GM12878 (cell line): ENCODE results near the gene NCF2. TPM values are rescaled to one million over a fixed set of nuclear protein-coding genes. Genes with fewer than 3 reads are reported as not detected.
A peak's percentile ranks its signal among the peaks of the same experiment; 100 is the strongest.

ENCODE experiments used
- ATAC-seq: fragments of 200-7000 bp; cut with Tn5 transposase; 3 replicates; pipeline ENCODE4 v1.9.1; 2020; ENCODE audit warnings: mild to moderate bottlenecking, moderate library complexity
- BruUV-seq: library from RNA; stranded (reverse); fragments of 400-500 nt; replicated peaks from 2 replicates; lab custom pipeline; 2021; lab: Mats Ljungman, UMichigan
- CTCF ChIA-PET: fragments of 300-600 bp; sonication (Branson Sonifier 250); formaldehyde crosslinking; extraction: SDS; loops from one replicate; lab custom pipeline; 2021; ENCODE audit warnings: inconsistent platforms; lab: Yijun Ruan, JAX
- POLR2A ChIA-PET: fragments of 350-600 bp; formaldehyde crosslinking; extraction: SDS; loops from one replicate; lab custom pipeline; 2021; ENCODE audit warnings: inconsistent platforms; lab: Charles Lee
- RAD21 ChIA-PET: fragments of 300-600 bp; sonication (Branson Sonifier 250); formaldehyde crosslinking; loops from one replicate; lab custom pipeline; 2023; ENCODE audit warnings: antibody characterized with exemption; ENCODE audit not compliant: unreplicated experiment; lab: Charles Lee
- SMC1A ChIA-PET: fragments of 300-600 bp; sonication (Branson Sonifier 250); formaldehyde crosslinking; loops from one replicate; lab custom pipeline; 2023; ENCODE audit not compliant: unreplicated experiment, uncharacterized antibody; lab: Charles Lee
- DNase-seq: peaks from one replicate; pipeline ENCODE4 v3.0.0-alpha.2; 2011; ENCODE audit warnings: low read depth, low spot score
- FAIRE-seq: peaks from 3 replicates; lab custom pipeline; 2011; peaks lifted over from hg19 to GRCh38; lab: Jason Lieb, UNC
- H2AFZ ChIP-seq: 2 replicates; pipeline ENCODE4 v1.6.0; 2011; ENCODE audit warnings: low read depth, low read length, control low read depth; ENCODE audit not compliant: control insufficient read depth
- H3K27ac ChIP-seq: 2 replicates; pipeline ENCODE4 v1.5.1; 2011; ENCODE audit warnings: control low read depth; ENCODE audit not compliant: control insufficient read depth, insufficient read depth
- H3K27me3 ChIP-seq, 2 experiments: replicated peaks in 1 of 2; 2 replicates each; pipeline versions ENCODE4 v1.6.0 to v1.6.1; 2011; ENCODE audit warnings: low read length in 1 of 2; ENCODE audit not compliant: control insufficient read depth in 2 of 2, insufficient read depth in 2 of 2
- H3K36me3 ChIP-seq, 2 experiments: 2 replicates each; pipeline ENCODE4 v1.5.1; 2011; ENCODE audit warnings: low read length in 1 of 2; ENCODE audit not compliant: control insufficient read depth in 2 of 2, insufficient read depth in 2 of 2
- H3K4me1 ChIP-seq: 2 replicates; pipeline ENCODE4 v1.6.1; 2011; ENCODE audit warnings: mild to moderate bottlenecking, low read length, moderate library complexity, mixed read lengths; ENCODE audit not compliant: control insufficient read depth, insufficient read depth
- H3K4me2 ChIP-seq: 2 replicates; pipeline ENCODE4 v1.6.0; 2011; ENCODE audit warnings: control low read depth; ENCODE audit not compliant: control insufficient read depth, insufficient read depth
- H3K4me3 ChIP-seq: fragments of 200-600 bp; sonication (generic); 2 replicates; pipeline ENCODE4 v1.5.1; 2016
- H3K79me2 ChIP-seq: 2 replicates; pipeline ENCODE4 v1.6.0; 2011; ENCODE audit warnings: low read length; ENCODE audit not compliant: control insufficient read depth, insufficient read depth
- H3K9ac ChIP-seq: 2 replicates; pipeline ENCODE4 v1.8.0; 2011; ENCODE audit warnings: low read length, control low read depth, mixed read lengths; ENCODE audit not compliant: control insufficient read depth, insufficient read depth
- H3K9me3 ChIP-seq: replicated peaks from 3 replicates; pipeline ENCODE4 v1.5.1; 2011; ENCODE audit warnings: mild to moderate bottlenecking, low read length; ENCODE audit not compliant: control insufficient read depth, insufficient read depth
- H4K20me1 ChIP-seq: 2 replicates; pipeline ENCODE4 v1.6.0; 2011; ENCODE audit not compliant: control insufficient read depth, insufficient read depth
- ATF7 ChIP-seq: fragments of 450-650 bp; IDR thresholded peaks from 2 replicates; pipeline ENCODE4 v1.6.1; 2016; ENCODE audit warnings: low read depth, mild to moderate bottlenecking
- CHD2 ChIP-seq: IDR thresholded peaks from 2 replicates; pipeline ENCODE4 v1.6.1; 2011; ENCODE audit warnings: low read depth, low read length, improper control_type of control experiment, borderline replicate concordance
- EED ChIP-seq: sonication (generic); IDR thresholded peaks from 2 replicates; pipeline ENCODE4 v1.6.1; 2016; ENCODE audit warnings: antibody characterized with exemption, low read depth
- ESRRA ChIP-seq: IDR thresholded peaks from 2 replicates; pipeline ENCODE4 v1.6.1; 2012; ENCODE audit warnings: mild to moderate bottlenecking, low read length, improper control_type of control experiment
- GATAD2B ChIP-seq: fragments of 450-650 bp; conservative IDR thresholded peaks from 2 replicates; pipeline ENCODE4 v1.6.1; 2017; ENCODE audit warnings: low read depth, mild to moderate bottlenecking, moderate library complexity
- HDAC6 ChIP-seq: fragments of 200-600 bp; sonication (generic); IDR thresholded peaks from one replicate; pipeline ENCODE4 v1.8.0; 2017; ENCODE audit warnings: antibody characterized with exemption; ENCODE audit not compliant: unreplicated experiment
- JUND ChIP-seq: IDR thresholded peaks from 2 replicates; pipeline ENCODE4 v1.6.1; 2012; ENCODE audit warnings: low read depth, mild to moderate bottlenecking, low read length, improper control_type of control experiment, moderate library complexity
- MEF2A ChIP-seq: IDR thresholded peaks from 2 replicates; pipeline ENCODE4 v1.6.1; 2011; ENCODE audit warnings: low read depth, mild to moderate bottlenecking, low read length, moderate library complexity; ENCODE audit not compliant: insufficient read depth
- MYB ChIP-seq: fragments of 150-350 bp; IDR thresholded peaks from 2 replicates; pipeline ENCODE4 v1.6.1; 2014; ENCODE audit warnings: mild to moderate bottlenecking, low read depth, low read length, borderline replicate concordance
- PBX3 ChIP-seq: IDR thresholded peaks from 2 replicates; pipeline ENCODE4 v1.6.1; 2011; ENCODE audit warnings: mild to moderate bottlenecking, low read depth, low read length, moderate library complexity; ENCODE audit not compliant: insufficient replicate concordance
- POLR2A ChIP-seq: IDR thresholded peaks from 2 replicates; pipeline ENCODE4 v1.6.1; 2011; ENCODE audit warnings: low read depth, mild to moderate bottlenecking, low read length
- POLR2AphosphoS2 ChIP-seq: IDR thresholded peaks from 2 replicates; pipeline ENCODE4 v1.6.1; 2011; ENCODE audit warnings: low read depth, mild to moderate bottlenecking, low read length, improper control_type of control experiment, moderate library complexity
- SIN3A ChIP-seq: IDR thresholded peaks from 2 replicates; pipeline ENCODE4 v1.6.1; 2012; ENCODE audit warnings: low read depth, low read length, improper control_type of control experiment
- SREBF2 ChIP-seq: IDR thresholded peaks from 2 replicates; pipeline ENCODE4 v1.6.1; 2012; ENCODE audit warnings: mild to moderate bottlenecking, low read length
- SRF ChIP-seq, 2 experiments: IDR thresholded peaks; 2 replicates each; pipeline ENCODE4 v1.6.1; 2011; ENCODE audit warnings: low read depth in 2 of 2, low read length in 2 of 2, mild to moderate bottlenecking in 1 of 2, moderate library complexity in 1 of 2
- TBL1XR1 ChIP-seq: IDR thresholded peaks from 2 replicates; pipeline ENCODE4 v1.6.1; 2012; ENCODE audit warnings: low read depth, low read length, improper control_type of control experiment
- TCF7 ChIP-seq: IDR thresholded peaks from 2 replicates; pipeline ENCODE4 v1.6.1; 2014; ENCODE audit warnings: antibody characterized with exemption, borderline replicate concordance
- ZNF217 ChIP-seq: fragments of 450-650 bp; IDR thresholded peaks from 2 replicates; pipeline ENCODE4 v1.6.1; 2017; ENCODE audit warnings: antibody characterized with exemption, mild to moderate bottlenecking
- ZNF274 ChIP-seq: IDR thresholded peaks from one replicate; pipeline ENCODE4 v1.8.0; 2011; ENCODE audit not compliant: insufficient read length, insufficient read depth
- WGBS: methylation state at CpG from one replicate; pipeline ENCODE4 v1.1.6; 2016; ENCODE audit warnings: low lambda C conversion rate; ENCODE audit not compliant: insufficient replicate concordance, insufficient coverage; ENCODE audit errors: missing lambda C conversion rate; 5-methylcytosine and 5-hydroxymethylcytosine counted together
- in situ Hi-C: fragments of 300-500 bp; cut with MboI; formaldehyde crosslinking; loops from 9 replicates; pipeline ENCODE4 v1.14.3; 2018; ENCODE audit warnings: mixed read lengths
- intact Hi-C: fragments of 100-400 bp; cut with micrococcal nuclease; formaldehyde crosslinking; loops from one replicate; pipeline ENCODE4 v1.14.2; 2022; ENCODE audit not compliant: unreplicated experiment
- polyA plus RNA-seq, 11 experiments: library from polyadenylated mRNA; depleted of rRNA in 4 of 11; unstranded in 6 of 11; stranded (reverse) in 5 of 11; fragments of >200 nt; fragmentation: Nextera tagmentation in 4 of 11; fragmentation: Illumina TruSeq in 1 of 11; extraction: Ambion mirVana in 4 of 11; extraction: Trizol in 1 of 11; gene quantifications; 1 replicate in 1 of 11; 2 replicates in 10 of 11; pipeline versions ENCODE4 v1.2.1 to v1.2.3, GENCODE V29; 2011 to 2016; ENCODE audit warnings: inconsistent platforms in 2 of 11, missing spikeins in 2 of 11, low read depth in 1 of 11
- total RNA-seq, 4 experiments: library from RNA; depleted of rRNA in 3 of 4; stranded (reverse); fragments of >200 nt in 3 of 4; fragmentation: Illumina TruSeq in 1 of 4; extraction: Trizol in 1 of 4; gene quantifications; 2 replicates each; pipeline versions ENCODE4 v1.2.1 to v1.2.3, GENCODE V29; 2013 to 2021
- TF ChIP-seq, protein P1 (sequence below): fragments of 450-650 bp; formaldehyde crosslinking; IDR thresholded peaks from 2 replicates; pipeline ENCODE4 v1.5.0; 2022; ENCODE audit warnings: mild to moderate bottlenecking, missing genetic modification characterization

Gene NCF2
- total and polyA plus RNA-seq, 10 of the 15 experiments (the other 5 are each of a cell fraction or from before 2014, with no cell fraction given), result 31.4 to 256 (median 77.1) TPM

DNA sequence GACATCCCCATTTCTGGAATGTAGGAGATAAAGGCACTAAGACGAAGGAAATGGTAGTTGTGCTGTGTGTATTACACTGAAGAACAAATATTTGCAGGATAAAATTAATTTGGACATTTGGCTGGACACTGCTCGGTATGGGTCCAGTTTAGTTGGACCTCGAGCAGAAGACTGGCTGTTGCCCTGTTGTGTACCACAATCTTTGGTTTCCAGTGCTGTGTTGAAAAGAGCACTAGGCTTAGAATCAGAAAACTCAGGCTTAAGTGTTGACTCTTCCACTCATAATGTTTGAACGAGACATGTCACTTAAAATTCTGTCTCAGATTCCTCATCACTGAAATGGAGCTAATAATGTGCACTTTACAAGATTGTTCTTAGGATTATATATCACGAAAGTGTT, 46.5 kb upstream of the NCF2 start:
- no peaks in the 10 kb centered on the region for H3K9me3 ChIP-seq
- WGBS, result 50% methylated on average over 5 of the region's 5 CpGs
- ChIA-PET POLR2A (interaction anchor here (1.0 to 1.5 kb wide), 4 partner anchors 8 to 48 kb away, joined by 4 to 6 read pairs (median 5); no protein-coding TSS in a partner anchor), RAD21 (interaction anchor here (0.7 to 2.3 kb wide), 5 partner anchors 10 to 29 kb away, joined by 3 to 14 read pairs (median 6); partner anchors contain the start of gene APOBEC4), CTCF (interaction anchor here (0.8 to 1.7 kb wide), 2 partner anchors 10 to 18 kb away, joined by 3 to 9 read pairs; no protein-coding TSS in a partner anchor), SMC1A (interaction anchor here (1.2 to 2.4 kb wide), 6 partner anchors 10 to 48 kb away, joined by 3 to 25 read pairs (median 6); partner anchors contain the start of gene APOBEC4)
- no peak for ATAC-seq
- H3K79me2 ChIP-seq, result peaks cover 48% of the 10 kb centered on the region
- H3K4me2 ChIP-seq, result peak overlapping the region; percentile 98
- H4K20me1 ChIP-seq, result no peaks in the 10 kb centered on the region
- in situ Hi-C loops (no loop called here), intact Hi-C loops (loop anchor here (5.0 kb wide), 1 partner anchor 276 kb away; no protein-coding TSS in a partner anchor)
- H3K4me3 ChIP-seq, result peak overlapping the region; percentile 93
- H3K9ac ChIP-seq, result 0 out of 2 replicates have a peak overlapping the region, but pooled peaks have one; percentile 66
- H2AFZ ChIP-seq, result peak overlapping the region; percentile 6
- BruUV-seq, result TSS peak; percentile 68
- peak overlapping the region; percentile 43; the same call in 1 of the 2 replicates for H3K27ac ChIP-seq
- no peaks in the 10 kb centered on the region for H3K27me3 ChIP-seq
- DNase-seq, result no peak
- no peaks in the 10 kb centered on the region for H3K36me3 ChIP-seq
- 0 out of 2 replicates have a peak, but pooled peaks cover 3% of the 10 kb centered on the region for H3K4me1 ChIP-seq
- no peak for TF ChIP-seq POLR2A
- no peak for TF ChIP-seq TBL1XR1
- no peak for TF ChIP-seq ESRRA
- TF ChIP-seq POLR2AphosphoS2, result no peak
- no peak for TF ChIP-seq SIN3A
- no peak for TF ChIP-seq TCF7
- no peak for TF ChIP-seq GATAD2B
- TF ChIP-seq JUND, result no peak
- no peak for TF ChIP-seq SRF (IDR thresholded peaks at IDR 0.05; ENCODE audit: low read depth in 2 of 2, low read length in 2 of 2)
- TF ChIP-seq MYB, result no peak
- no peak for TF ChIP-seq ZNF274
- TF ChIP-seq MEF2A, result no peak
- TF ChIP-seq SREBF2, result no peak
- TF ChIP-seq HDAC6, result no peak
- TF ChIP-seq PBX3, result no peak
- no peak for TF ChIP-seq EED
- TF ChIP-seq ATF7, result no peak
- TF ChIP-seq ZNF217, result no peak
- no peak for TF ChIP-seq CHD2
- TF ChIP-seq, protein P1, sequence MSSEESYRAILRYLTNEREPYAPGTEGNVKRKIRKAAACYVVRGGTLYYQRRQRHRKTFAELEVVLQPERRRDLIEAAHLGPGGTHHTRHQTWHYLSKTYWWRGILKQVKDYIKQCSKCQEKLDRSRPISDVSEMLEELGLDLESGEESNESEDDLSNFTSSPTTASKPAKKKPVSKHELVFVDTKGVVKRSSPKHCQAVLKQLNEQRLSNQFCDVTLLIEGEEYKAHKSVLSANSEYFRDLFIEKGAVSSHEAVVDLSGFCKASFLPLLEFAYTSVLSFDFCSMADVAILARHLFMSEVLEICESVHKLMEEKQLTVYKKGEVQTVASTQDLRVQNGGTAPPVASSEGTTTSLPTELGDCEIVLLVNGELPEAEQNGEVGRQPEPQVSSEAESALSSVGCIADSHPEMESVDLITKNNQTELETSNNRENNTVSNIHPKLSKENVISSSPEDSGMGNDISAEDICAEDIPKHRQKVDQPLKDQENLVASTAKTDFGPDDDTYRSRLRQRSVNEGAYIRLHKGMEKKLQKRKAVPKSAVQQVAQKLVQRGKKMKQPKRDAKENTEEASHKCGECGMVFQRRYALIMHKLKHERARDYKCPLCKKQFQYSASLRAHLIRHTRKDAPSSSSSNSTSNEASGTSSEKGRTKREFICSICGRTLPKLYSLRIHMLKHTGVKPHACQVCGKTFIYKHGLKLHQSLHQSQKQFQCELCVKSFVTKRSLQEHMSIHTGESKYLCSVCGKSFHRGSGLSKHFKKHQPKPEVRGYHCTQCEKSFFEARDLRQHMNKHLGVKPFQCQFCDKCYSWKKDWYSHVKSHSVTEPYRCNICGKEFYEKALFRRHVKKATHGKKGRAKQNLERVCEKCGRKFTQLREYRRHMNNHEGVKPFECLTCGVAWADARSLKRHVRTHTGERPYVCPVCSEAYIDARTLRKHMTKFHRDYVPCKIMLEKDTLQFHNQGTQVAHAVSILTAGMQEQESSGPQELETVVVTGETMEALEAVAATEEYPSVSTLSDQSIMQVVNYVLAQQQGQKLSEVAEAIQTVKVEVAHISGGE, result no peak
- no peak for FAIRE-seq
